ENCODE measurements around the gene TTBK1.

TTBK1 gene

GRCh38 chr6:43226192-43226851, 17.0 kb upstream of the TTBK1 start:
- DNase-seq: no peak

GRCh38 chr6:43228951-43229802, 14.1 kb upstream of the TTBK1 start, which contains the start of gene DNPH1:
Gene DNPH1 (minus strand): TSS chr6:43229481. CDS start chr6:43229456, 25 bp downstream.
- DNase-seq: peak; percentile 49

GRCh38 chr6:43229803-43230620, 13.3 kb upstream of the TTBK1 start:
- no peak for DNase-seq

GRCh38 chr6:43231053-43231452, 12.2 kb upstream of the TTBK1 start:
- no peak for DNase-seq

- DNase-seq: no peak
Measured at GRCh38 chr6:43231735-43232450, 11.4 kb upstream of the TTBK1 start.

GRCh38 chr6:43235841-43236240, 7.4 kb upstream of the TTBK1 start:
- DNase-seq: no peak

GRCh38 chr6:43239054-43239453, 4.2 kb upstream of the TTBK1 start:
- no peak for DNase-seq

GRCh38 chr6:43240950-43241349, 2.3 kb upstream of the TTBK1 start:
- no peak for DNase-seq

- no peak for DNase-seq
Measured at GRCh38 chr6:43241446-43241845, 1.8 kb upstream of the TTBK1 start.

GRCh38 chr6:43243664-43244321, 512 bp downstream of the TTBK1 start:
- DNase-seq: no peak

- no peak for DNase-seq
Measured at GRCh38 chr6:43246301-43247113, 3.2 kb downstream of the TTBK1 start.

GRCh38 chr6:43247114-43247999, 4.1 kb downstream of the TTBK1 start:
- no peak for DNase-seq

- DNase-seq: no peak
Measured at GRCh38 chr6:43248101-43248500, 4.8 kb downstream of the TTBK1 start.

GRCh38 chr6:43248791-43249190, 5.5 kb downstream of the TTBK1 start:
- no peak for DNase-seq

- no peak for DNase-seq
Measured at GRCh38 chr6:43250992-43251373, 7.7 kb downstream of the TTBK1 start.

- no peak for DNase-seq
Measured at GRCh38 chr6:43253401-43253800, 10.1 kb downstream of the TTBK1 start.

- no peak for DNase-seq
Measured at GRCh38 chr6:43254138-43254817, 11.0 kb downstream of the TTBK1 start.

- DNase-seq: no peak
Measured at GRCh38 chr6:43254846-43255245, 11.6 kb downstream of the TTBK1 start.

GRCh38 chr6:43255408-43256054, 12.2 kb downstream of the TTBK1 start:
- no peak for DNase-seq

Data from T1000 (cell line).